DND-41 (cell line): Measurements from ENCODE around the gene TMEM44.

Source experiments
- CTCF ChIP-seq: IDR thresholded peaks from 2 replicates; pipeline ENCODE4 v1.5.1; 2012; ENCODE audit warnings: borderline replicate concordance, low read length, moderate library complexity, mild to moderate bottlenecking; ENCODE audit not compliant: poor library complexity, severe bottlenecking; ENCODE audit errors: extremely low read depth
- EZH2 ChIP-seq: IDR thresholded peaks from 3 replicates; pipeline ENCODE4 v1.6.1; 2012; ENCODE audit warnings: borderline replicate concordance, low read depth, mild to moderate bottlenecking, moderate library complexity, low read length, inconsistent platforms; ENCODE audit not compliant: severe bottlenecking

GRCh38 chr3:194537732-194538247, 95.4 kb downstream of the TMEM44 start:
- TF ChIP-seq CTCF (no peak), EZH2 (no peak)
